GM12878 (cell line): ENCODE results near the gene LRRN4.

Source experiments
- CHD2 ChIP-seq: IDR thresholded peaks from 2 replicates; pipeline ENCODE4 v1.6.1; 2011; ENCODE audit warnings: low read depth, low read length, improper control_type of control experiment, borderline replicate concordance
- CTCF ChIP-seq, 3 experiments: IDR thresholded peaks in 2 of 3; conservative IDR thresholded peaks in 1 of 3; 2 replicates each; pipeline ENCODE4 v1.5.1; 2011; ENCODE audit warnings: low read depth in 3 of 3, low read length in 3 of 3, mild to moderate bottlenecking in 3 of 3, control low read depth in 2 of 3, moderate library complexity in 2 of 3, inconsistent platforms in 1 of 3, mixed read lengths in 1 of 3; ENCODE audit not compliant: control insufficient read depth in 2 of 3, insufficient read depth in 1 of 3; ENCODE audit errors: extremely low read depth in 1 of 3
- EZH2 ChIP-seq: IDR thresholded peaks from 2 replicates; pipeline ENCODE4 v1.6.1; 2012; ENCODE audit warnings: low read depth, mild to moderate bottlenecking, control low read depth, inconsistent platforms, low read length, borderline replicate concordance; ENCODE audit not compliant: control insufficient read depth
- GATAD2B ChIP-seq: fragments of 450-650 bp; conservative IDR thresholded peaks from 2 replicates; pipeline ENCODE4 v1.6.1; 2017; ENCODE audit warnings: low read depth, mild to moderate bottlenecking, moderate library complexity
- POLR2A ChIP-seq: IDR thresholded peaks from 2 replicates; pipeline ENCODE4 v1.6.1; 2011; ENCODE audit warnings: low read depth, mild to moderate bottlenecking, low read length
- SP1 ChIP-seq: IDR thresholded peaks from one replicate; pipeline ENCODE4 v1.6.1; 2011; ENCODE audit warnings: low read depth, low read length
- TAF1 ChIP-seq: IDR thresholded peaks from 2 replicates; pipeline ENCODE4 v1.6.1; 2011; ENCODE audit warnings: mild to moderate bottlenecking, low read depth, low read length, borderline replicate concordance
- ZNF217 ChIP-seq: fragments of 450-650 bp; IDR thresholded peaks from 2 replicates; pipeline ENCODE4 v1.6.1; 2017; ENCODE audit warnings: antibody characterized with exemption, mild to moderate bottlenecking
- TF ChIP-seq, protein P1 (sequence below): IDR thresholded peaks from 2 replicates; pipeline ENCODE4 v1.6.1; 2012; ENCODE audit warnings: low read depth, low read length, improper control_type of control experiment
- TF ChIP-seq, protein P2 (sequence below): IDR thresholded peaks from 2 replicates; pipeline ENCODE4 v1.6.1; 2012; ENCODE audit warnings: mild to moderate bottlenecking, low read depth, low read length

DNA sequence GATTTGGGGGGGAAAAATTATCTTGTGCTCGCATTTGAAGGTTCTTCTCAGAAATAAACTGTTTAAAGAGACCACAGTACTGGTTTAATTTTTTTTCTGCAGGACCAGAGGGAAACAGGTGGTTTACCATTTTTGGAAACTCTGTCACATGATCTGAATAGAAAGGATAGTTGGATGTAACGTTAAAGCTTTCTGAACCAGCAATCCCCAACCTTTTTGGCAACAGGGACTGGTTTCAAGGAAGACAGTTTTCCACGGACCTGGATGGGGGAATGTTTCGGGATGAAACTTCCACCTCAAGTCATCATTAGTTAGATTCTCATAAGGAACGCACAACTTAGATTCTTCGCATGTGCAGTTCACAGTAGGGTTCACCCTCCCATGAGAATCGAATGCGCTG is 53.0 kb downstream of the LRRN4 start:
- TF ChIP-seq POLR2A (no peak), CTCF (IDR thresholded peaks at IDR 0.05 in 2 of 3, conservative IDR thresholded peaks at IDR 0.05 in 1 of 3; ENCODE audit: control insufficient read depth in 2 of 3, extremely low read depth in 1 of 3, insufficient read depth in 1 of 3, low read depth in 3 of 3, low read length in 3 of 3) (no peak), GATAD2B (no peak), TAF1 (no peak), CHD2 (no peak), EZH2 (no peak), SP1 (no peak), ZNF217 (no peak)
- TF ChIP-seq, protein P1, sequence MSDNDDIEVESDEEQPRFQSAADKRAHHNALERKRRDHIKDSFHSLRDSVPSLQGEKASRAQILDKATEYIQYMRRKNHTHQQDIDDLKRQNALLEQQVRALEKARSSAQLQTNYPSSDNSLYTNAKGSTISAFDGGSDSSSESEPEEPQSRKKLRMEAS, result no peak
- TF ChIP-seq, protein P2, sequence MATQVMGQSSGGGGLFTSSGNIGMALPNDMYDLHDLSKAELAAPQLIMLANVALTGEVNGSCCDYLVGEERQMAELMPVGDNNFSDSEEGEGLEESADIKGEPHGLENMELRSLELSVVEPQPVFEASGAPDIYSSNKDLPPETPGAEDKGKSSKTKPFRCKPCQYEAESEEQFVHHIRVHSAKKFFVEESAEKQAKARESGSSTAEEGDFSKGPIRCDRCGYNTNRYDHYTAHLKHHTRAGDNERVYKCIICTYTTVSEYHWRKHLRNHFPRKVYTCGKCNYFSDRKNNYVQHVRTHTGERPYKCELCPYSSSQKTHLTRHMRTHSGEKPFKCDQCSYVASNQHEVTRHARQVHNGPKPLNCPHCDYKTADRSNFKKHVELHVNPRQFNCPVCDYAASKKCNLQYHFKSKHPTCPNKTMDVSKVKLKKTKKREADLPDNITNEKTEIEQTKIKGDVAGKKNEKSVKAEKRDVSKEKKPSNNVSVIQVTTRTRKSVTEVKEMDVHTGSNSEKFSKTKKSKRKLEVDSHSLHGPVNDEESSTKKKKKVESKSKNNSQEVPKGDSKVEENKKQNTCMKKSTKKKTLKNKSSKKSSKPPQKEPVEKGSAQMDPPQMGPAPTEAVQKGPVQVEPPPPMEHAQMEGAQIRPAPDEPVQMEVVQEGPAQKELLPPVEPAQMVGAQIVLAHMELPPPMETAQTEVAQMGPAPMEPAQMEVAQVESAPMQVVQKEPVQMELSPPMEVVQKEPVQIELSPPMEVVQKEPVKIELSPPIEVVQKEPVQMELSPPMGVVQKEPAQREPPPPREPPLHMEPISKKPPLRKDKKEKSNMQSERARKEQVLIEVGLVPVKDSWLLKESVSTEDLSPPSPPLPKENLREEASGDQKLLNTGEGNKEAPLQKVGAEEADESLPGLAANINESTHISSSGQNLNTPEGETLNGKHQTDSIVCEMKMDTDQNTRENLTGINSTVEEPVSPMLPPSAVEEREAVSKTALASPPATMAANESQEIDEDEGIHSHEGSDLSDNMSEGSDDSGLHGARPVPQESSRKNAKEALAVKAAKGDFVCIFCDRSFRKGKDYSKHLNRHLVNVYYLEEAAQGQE, result no peak
